K562 (cell line): ENCODE measurements around the gene SYNJ2. TPM values are rescaled to one million over a fixed set of nuclear protein-coding genes. Genes with fewer than 3 reads are reported as not detected.
A peak's percentile ranks its signal among the peaks of the same experiment; 100 is the strongest.

Source experiments
- ATF3 ChIP-seq, 2 experiments: fragments of 450-650 bp in 1 of 2; sonication (generic) in 1 of 2; formaldehyde crosslinking in 1 of 2; IDR thresholded peaks in 1 of 2; conservative IDR thresholded peaks in 1 of 2; 2 replicates each; pipeline versions ENCODE4 v1.6.1 to v1.8.1; 2016 to 2023; ENCODE audit warnings: mild to moderate bottlenecking in 2 of 2, moderate library complexity in 2 of 2, inconsistent platforms in 1 of 2, missing genetic modification reagents in 1 of 2
- CBX3 ChIP-seq, 2 experiments: IDR thresholded peaks; 1 replicate in 1 of 2; 2 replicates in 1 of 2; pipeline ENCODE4 v1.6.1; 2012; ENCODE audit warnings: inconsistent platforms in 2 of 2, low read length in 2 of 2, borderline replicate concordance in 1 of 2, control low read depth in 1 of 2
- CHCHD3 ChIP-seq: fragments of 250-450 bp; sonication (Bioruptor Pico); IDR thresholded peaks from 2 replicates; pipeline ENCODE4 v2.1.2; 2022; ENCODE audit warnings: mild to moderate bottlenecking
- DPF2 ChIP-seq: fragments of 450-650 bp; IDR thresholded peaks from 2 replicates; pipeline ENCODE4 v1.6.1; 2016
- ESRRA ChIP-seq: fragments of 450-650 bp; IDR thresholded peaks from 2 replicates; pipeline ENCODE4 v1.6.1; 2014; ENCODE audit warnings: low read depth, mild to moderate bottlenecking, moderate library complexity, borderline replicate concordance
- FOXM1 ChIP-seq, 2 experiments: fragments of 450-650 bp in 1 of 2; sonication (generic) in 1 of 2; formaldehyde crosslinking in 1 of 2; IDR thresholded peaks; 2 replicates each; pipeline versions ENCODE4 v1.6.1 to v1.9.0; 2017 to 2022; ENCODE audit warnings: low read depth in 2 of 2, mild to moderate bottlenecking in 2 of 2, missing genetic modification reagents in 1 of 2, moderate library complexity in 1 of 2
- HNRNPLL ChIP-seq: fragments of 200-400 bp; formaldehyde crosslinking; IDR thresholded peaks from 2 replicates; pipeline ENCODE4 v1.6.1; 2017; ENCODE audit warnings: low read length, low read depth, mild to moderate bottlenecking; ENCODE audit not compliant: poor library complexity, severe bottlenecking
- MEF2D ChIP-seq: conservative IDR thresholded peaks from 2 replicates; pipeline ENCODE4 v1.6.1; 2016; ENCODE audit warnings: low read depth, missing genetic modification characterization, missing compliant biosample characterization
- MNT ChIP-seq, 2 experiments: fragments of 450-650 bp; conservative IDR thresholded peaks; 2 replicates each; pipeline ENCODE4 v1.6.1; 2017; ENCODE audit warnings: mild to moderate bottlenecking in 2 of 2, moderate library complexity in 2 of 2
- NBN ChIP-seq: fragments of 450-650 bp; IDR thresholded peaks from 2 replicates; pipeline ENCODE4 v1.6.1; 2016; ENCODE audit warnings: low read depth, mild to moderate bottlenecking
- POLR3A ChIP-seq: IDR thresholded peaks from 2 replicates; pipeline ENCODE4 v1.6.1; 2011; ENCODE audit warnings: borderline replicate concordance, mild to moderate bottlenecking, moderate library complexity; ENCODE audit not compliant: insufficient read length, insufficient read depth; ENCODE audit errors: extremely low read depth
- SIN3A ChIP-seq, 2 experiments: fragments of 150-350 bp in 1 of 2; IDR thresholded peaks; 2 replicates each; pipeline ENCODE4 v1.6.1; 2011 to 2016; ENCODE audit warnings: borderline replicate concordance in 2 of 2, low read depth in 2 of 2, low read length in 2 of 2, mild to moderate bottlenecking in 2 of 2, moderate library complexity in 2 of 2; ENCODE audit not compliant: control insufficient read depth in 1 of 2
- SMAD2 ChIP-seq: fragments of 150-350 bp; IDR thresholded peaks from 2 replicates; pipeline ENCODE4 v1.6.1; 2014; ENCODE audit warnings: low read depth, mild to moderate bottlenecking, low read length
- TFE3 ChIP-seq: fragments of 450-650 bp; formaldehyde crosslinking; IDR thresholded peaks from 2 replicates; pipeline ENCODE4 v1.4.0; 2020; ENCODE audit warnings: mild to moderate bottlenecking, mixed read lengths
- TSC22D4 ChIP-seq: fragments of 450-650 bp; IDR thresholded peaks from 2 replicates; pipeline ENCODE4 v1.6.1; 2016; ENCODE audit warnings: missing genetic modification characterization, missing biosample characterization, control low read depth
- ZNF133 ChIP-seq: fragments of 250-450 bp; sonication (Bioruptor Pico); IDR thresholded peaks from 2 replicates; pipeline ENCODE4 v1.4.0; 2020; ENCODE audit warnings: mild to moderate bottlenecking
- ZNF3 ChIP-seq: fragments of 250-450 bp; sonication (Bioruptor Pico); IDR thresholded peaks from 2 replicates; pipeline ENCODE4 v1.5.0; 2021; ENCODE audit warnings: mild to moderate bottlenecking, moderate library complexity
- ZNF561 ChIP-seq: fragments of 450-650 bp; formaldehyde crosslinking; conservative IDR thresholded peaks from 2 replicates; pipeline ENCODE4 v1.4.0; 2020; ENCODE audit warnings: mild to moderate bottlenecking, moderate library complexity
- ZNF589 ChIP-seq: fragments of 200-800 bp; sonication (Bioruptor generic); IDR thresholded peaks from 2 replicates; pipeline ENCODE4 v1.6.1; 2016; ENCODE audit warnings: low read depth, missing genetic modification characterization, missing compliant biosample characterization
- ZNF639 ChIP-seq, 2 experiments: fragments of 200-800 bp in 1 of 2; sonication (Bioruptor generic) in 1 of 2; sonication (generic) in 1 of 2; formaldehyde crosslinking in 1 of 2; IDR thresholded peaks in 1 of 2; conservative IDR thresholded peaks in 1 of 2; 2 replicates each; pipeline versions ENCODE4 v1.5.0 to v1.6.1; 2016 to 2020; ENCODE audit warnings: missing compliant biosample characterization in 1 of 2, missing genetic modification characterization in 1 of 2, missing genetic modification reagents in 1 of 2
- polyA plus RNA-seq, 8 experiments: library from polyadenylated mRNA; depleted of rRNA in 4 of 8; stranded (reverse) in 5 of 8; unstranded in 3 of 8; fragments of >200 nt; fragmentation: Nextera tagmentation in 2 of 8; fragmentation: Illumina TruSeq in 1 of 8; extraction: Ambion mirVana in 2 of 8; extraction: Trizol in 1 of 8; gene quantifications; 2 replicates each; pipeline versions ENCODE4 v1.2.1 to v1.2.3, GENCODE V29; 2011 to 2014; ENCODE audit warnings: inconsistent platforms in 1 of 8, missing spikeins in 1 of 8
- total RNA-seq, 7 experiments: library from RNA; depleted of rRNA in 6 of 7; stranded (reverse); fragments of >200 nt in 6 of 7; fragmentation: Illumina TruSeq in 2 of 7; extraction: Trizol in 2 of 7; gene quantifications; 2 replicates each; pipeline versions ENCODE4 v1.2.1 to v1.2.3, GENCODE V29; 2011 to 2021; ENCODE audit warnings: low replicate concordance in 1 of 7

The SYNJ2 gene
- total and polyA plus RNA-seq, 9 of the 15 experiments (the other 6 are each of a cell fraction or from before 2014, with no cell fraction given) = 3.0 to 27.7 (median 17.8) TPM

GRCh38 chr6:157962601-157963302 lies 18.9 kb upstream of the SYNJ2 start (continued):
- TF ChIP-seq ZNF3 (CRISPR knock-in tag) = no peak
- TF ChIP-seq TSC22D4 = no peak
- TF ChIP-seq CBX3 (IDR thresholded peaks at IDR 0.05; ENCODE audit: borderline replicate concordance in 1 of 2, low read length in 2 of 2) = 0 out of 3 replicates have a peak, but pooled peaks of 1 of the 2 experiments have one; percentile 33
- 0 out of 2 replicates have a peak, but pooled peaks have one; percentile 8 for TF ChIP-seq ATF3 (IDR thresholded peaks at IDR 0.05)
- no peak for TF ChIP-seq ATF3 (CRISPR knock-in tag; conservative IDR thresholded peaks at IDR 0.05)
- no peak for TF ChIP-seq POLR3A
- TF ChIP-seq SMAD2 = no peak
- no peak for TF ChIP-seq DPF2
- no peak for TF ChIP-seq SIN3A (IDR thresholded peaks at IDR 0.05; ENCODE audit: borderline replicate concordance in 2 of 2, control insufficient read depth in 1 of 2, low read depth in 2 of 2, low read length in 2 of 2)
- no peak for TF ChIP-seq ZNF639 (CRISPR knock-in tag; conservative IDR thresholded peaks at IDR 0.05 in 1 of 2, IDR thresholded peaks at IDR 0.05 in 1 of 2)
- no peak for TF ChIP-seq NBN
- no peak for TF ChIP-seq FOXM1 (IDR thresholded peaks at IDR 0.05; ENCODE audit: low read depth)
- no peak for TF ChIP-seq FOXM1 (CRISPR knock-in tag; IDR thresholded peaks at IDR 0.05; ENCODE audit: low read depth)
- no peak for TF ChIP-seq ZNF133
- peak; percentile 37; the same call in 1 of the 2 replicates for TF ChIP-seq ESRRA
- TF ChIP-seq TFE3 = no peak
- peak; percentile 73 for TF ChIP-seq ZNF589 (CRISPR knock-in tag)
- TF ChIP-seq MEF2D (tag) = no peak
- no peak for TF ChIP-seq CHCHD3 (CRISPR knock-in tag)
- no peak for TF ChIP-seq MNT (conservative IDR thresholded peaks at IDR 0.05)
- TF ChIP-seq ZNF561 (CRISPR knock-in tag) = no peak
- TF ChIP-seq HNRNPLL = no peak
